ENCODE results near the gene CCSER1. TPM values are rescaled to one million over a fixed set of nuclear protein-coding genes. Genes with fewer than 3 reads are reported as not detected.
"Not testable (repeated sequence)": the region's sequence is repeated elsewhere in the genome, so short reads cannot be mapped to it uniquely, and the experiment has no call there.

Gene CCSER1
- polyA plus RNA-seq, 3 donors = 16.8 to 22.5 (median 18.8) TPM

DNA sequence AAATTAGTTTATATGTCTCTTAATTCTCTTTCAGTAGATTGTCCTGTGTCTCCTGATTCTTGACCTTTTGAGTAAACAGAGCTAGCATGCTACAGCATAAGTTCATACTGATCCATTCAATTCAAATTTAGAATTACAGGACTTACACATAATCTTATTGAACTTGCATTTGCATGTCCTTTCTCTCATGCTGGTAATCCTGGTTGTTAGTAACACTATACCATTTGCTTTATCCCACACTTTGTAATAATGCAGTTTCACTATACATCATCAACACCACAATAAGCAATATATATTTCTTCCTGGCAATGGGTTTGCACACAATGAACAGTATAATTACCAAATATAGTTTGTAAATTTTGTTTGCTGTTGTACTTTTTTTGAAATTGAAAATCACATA is 1239.4 kb downstream of the CCSER1 start:
- no peak for DNase-seq

DNA sequence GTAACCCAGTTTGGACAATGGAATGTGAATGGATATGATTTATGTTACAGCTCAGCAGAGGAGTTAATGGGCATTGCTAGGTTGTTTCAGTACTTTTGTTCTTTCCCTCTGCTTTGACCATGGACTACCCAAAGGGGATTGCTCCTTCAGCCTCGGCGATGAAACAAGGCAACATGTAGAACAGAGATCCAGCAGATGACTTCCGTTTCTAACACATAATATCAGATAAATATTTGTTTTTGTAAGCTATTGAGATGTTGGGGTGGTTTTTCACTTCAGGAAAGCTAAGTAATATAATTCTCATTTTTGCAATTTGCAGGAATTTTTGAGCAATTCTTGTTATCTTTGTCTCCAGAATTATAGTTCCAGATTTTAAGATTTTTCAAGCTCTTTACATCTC is 1241.9 kb downstream of the CCSER1 start:
- no peak for DNase-seq

DNA sequence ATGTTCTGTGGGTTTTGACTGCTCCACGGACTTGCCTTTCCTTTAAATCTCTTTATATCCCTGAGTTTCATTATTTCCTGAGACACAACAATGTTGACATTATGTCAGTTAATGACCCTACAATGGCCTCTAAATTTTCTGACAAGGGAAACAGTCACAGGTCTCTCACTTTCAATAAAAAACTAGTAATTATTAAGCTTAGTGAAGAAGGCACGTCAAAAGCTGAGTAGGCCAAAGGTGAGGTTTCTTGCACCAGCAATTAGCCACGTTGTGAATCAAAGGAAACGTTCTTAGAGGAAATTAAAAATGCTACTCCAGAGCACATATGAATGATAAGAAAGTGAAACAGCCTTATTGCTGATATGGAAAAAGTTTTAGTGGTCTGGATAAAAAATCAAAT is 1246.4 kb downstream of the CCSER1 start:
- no peak for DNase-seq

DNA sequence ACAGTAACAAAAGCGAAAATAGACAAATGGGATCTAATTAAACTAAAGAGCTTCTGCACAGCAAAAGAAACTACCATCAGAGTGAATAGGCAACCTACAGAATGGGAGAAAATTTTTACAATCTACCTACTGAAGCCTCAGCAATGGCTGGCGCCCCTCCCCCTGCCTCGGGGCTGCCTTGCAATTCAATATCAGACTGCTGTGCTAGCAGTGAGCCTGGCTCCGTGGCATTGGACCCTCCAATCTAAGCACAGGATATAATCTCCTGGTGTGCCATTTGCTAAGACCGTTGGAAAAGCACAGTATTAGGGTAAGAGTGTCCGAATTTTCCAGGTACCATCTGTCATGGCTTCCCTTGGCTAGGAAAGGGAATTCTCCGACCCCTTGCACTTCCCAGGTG is 1278.2 kb downstream of the CCSER1 start:
- not testable (repeated sequence) for DNase-seq

DNA sequence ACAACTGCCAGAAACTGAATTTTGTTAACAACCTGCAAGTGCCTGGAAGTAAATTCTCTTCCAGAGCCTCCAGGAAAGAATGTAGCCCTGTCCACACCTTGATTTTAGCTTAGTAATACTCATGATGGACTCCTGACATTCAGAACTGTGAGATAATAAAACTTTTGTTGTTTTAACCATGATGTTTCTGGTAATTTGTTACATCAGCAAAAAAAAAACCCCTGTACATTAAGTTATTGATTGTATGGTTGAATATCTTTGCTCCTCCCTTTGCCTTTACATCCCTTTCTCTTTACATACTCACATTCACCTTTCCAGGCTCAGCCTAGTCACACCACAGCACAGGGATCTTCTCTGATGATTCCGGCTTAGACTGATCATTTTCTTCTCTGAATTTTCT is 1294.8 kb downstream of the CCSER1 start:
- DNase-seq = no peak

DNA sequence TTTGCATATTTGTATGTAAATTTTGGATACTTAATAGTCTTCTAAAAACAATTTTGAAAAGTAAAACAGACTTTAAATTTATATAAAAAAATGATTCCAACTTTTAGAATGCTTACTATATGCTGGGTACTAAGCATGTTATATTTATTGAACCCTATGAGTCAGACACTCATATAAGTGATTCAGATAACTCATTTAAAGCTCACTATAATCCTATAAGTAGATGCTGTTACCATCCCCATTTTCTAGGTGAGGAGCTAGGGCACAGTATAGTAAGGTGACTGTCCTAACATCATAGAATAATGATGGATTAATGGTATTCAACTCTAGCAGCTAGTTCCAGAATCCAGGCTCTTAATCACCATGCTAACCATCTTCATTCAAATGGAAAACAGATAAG is 1299.5 kb downstream of the CCSER1 start:
- DNase-seq = no peak

DNA sequence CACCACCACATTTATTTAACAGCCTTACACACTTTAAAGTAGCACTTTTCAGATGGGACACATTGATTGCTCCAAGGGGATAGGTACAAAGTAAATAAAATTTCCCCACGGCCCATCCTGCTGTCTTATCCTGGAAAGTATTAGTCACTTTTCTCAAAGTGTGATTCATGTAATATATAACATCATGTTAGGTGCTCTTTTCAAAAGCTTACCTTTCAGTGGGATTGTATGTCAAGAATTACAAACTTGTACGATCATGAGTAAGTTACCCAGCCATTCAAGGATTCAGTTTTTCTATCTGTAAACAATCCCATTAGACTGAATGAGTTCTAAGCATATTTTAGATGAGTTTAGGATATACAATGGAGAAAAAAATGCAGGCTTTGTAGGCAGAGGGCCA is 1300.0 kb downstream of the CCSER1 start:
- no peak for DNase-seq

DNA sequence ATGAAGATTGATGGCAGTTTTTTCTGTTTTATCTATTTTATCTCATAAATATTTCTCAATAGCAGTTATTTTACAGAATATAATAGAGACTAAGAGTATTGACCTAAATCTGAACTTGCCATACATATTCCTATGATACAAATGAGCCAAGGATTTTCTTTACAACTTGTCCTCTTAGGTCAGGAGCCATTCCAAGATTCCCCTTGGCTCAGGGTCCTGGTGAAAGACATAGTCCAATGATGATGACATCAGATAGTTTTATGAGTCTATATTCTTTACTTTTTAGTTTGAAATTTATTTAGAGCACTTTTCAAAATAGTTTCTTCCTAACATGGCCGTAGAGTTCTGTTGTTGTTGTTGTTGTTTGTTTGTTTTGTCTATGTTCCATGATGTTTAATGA is 1307.4 kb downstream of the CCSER1 start:
- no peak for DNase-seq

DNA sequence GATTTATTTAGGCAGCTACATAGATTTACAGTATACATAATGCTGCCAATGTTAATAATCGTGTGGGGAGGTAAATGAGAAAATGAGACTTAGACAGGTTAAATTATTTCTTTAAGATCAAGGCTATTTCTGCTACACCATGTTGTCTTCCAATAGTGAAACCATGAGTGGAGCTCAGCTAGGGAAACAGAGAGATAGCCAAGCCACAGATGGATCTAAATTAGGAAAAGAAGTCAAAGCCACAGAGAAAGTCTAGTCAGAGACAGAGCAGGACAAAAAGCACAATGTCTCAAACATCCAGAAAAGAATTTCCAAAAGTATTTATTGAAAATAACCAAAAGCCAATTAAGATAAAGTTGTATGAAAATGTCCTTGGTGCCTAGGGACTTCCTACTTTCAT is 1309.4 kb downstream of the CCSER1 start:
- no peak for DNase-seq

DNA sequence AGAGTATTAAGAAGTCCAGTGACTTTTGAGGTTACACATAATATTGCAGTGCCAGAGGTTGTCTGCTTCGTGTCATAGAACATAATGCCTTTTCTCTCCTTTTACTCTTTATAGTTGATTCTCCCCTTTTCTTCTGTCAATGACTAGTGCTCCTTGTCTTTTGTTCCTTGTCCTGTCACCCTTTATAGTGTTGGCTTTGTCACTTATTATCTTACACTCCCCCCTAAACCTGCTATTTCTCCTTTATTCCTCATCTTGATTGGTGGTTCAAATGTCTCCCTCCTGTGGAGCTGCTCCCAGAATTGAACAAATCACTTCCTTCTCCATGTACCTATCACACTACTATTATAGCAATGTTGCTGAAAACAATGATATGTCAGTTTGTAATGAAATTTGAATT is 1320.0 kb downstream of the CCSER1 start:
- no peak for DNase-seq

DNA sequence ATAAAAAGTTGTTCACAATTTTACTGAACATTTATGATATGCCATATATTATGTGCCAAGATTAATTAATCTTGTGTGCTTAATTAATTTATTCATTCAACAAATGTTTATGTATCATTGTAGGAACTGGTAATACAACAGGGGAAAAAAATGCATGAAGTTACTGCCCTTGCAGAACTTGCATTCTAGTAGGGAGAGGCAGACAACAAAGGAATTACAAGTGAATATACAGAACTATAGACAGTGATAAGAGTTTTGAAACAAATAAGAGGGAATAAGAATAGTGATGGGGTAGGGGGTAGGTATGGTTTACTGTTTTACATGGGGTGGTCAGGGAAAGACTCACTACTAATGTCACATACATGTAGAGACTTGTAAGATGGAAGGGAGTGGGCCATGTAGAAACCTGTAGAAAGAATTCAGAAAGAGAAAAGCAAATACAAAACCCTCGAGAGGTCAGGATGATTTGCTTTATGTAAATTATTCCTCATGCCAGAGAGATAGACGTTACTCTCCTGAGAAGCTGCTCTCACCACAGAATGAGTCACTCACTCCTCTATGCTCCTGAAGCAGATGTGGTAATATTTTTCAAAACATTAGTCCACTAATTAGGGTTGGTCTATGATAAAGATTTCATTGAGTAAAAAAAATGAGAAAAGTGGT is 1321.6 kb downstream of the CCSER1 start:
- DNase-seq = no peak

DNA sequence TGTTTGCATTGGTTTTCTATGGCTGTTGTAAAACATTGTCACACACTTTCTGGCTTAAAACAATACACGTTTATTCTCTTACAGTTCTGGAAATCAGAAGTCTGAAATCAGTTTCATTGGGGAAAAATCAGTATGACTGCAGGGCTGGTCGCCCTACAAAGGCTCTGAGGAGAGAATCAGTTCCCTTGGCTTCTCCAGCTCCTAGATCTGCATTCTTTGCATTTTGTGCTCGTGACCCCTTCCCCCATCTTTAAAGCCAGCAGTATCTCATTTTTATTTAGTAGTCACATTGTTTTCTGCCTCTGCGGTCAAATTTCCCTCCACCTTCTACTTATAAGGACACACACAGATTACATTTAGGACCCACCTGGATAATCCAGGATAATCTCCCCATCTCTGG is 1326.9 kb downstream of the CCSER1 start:
- no peak for DNase-seq

DNA sequence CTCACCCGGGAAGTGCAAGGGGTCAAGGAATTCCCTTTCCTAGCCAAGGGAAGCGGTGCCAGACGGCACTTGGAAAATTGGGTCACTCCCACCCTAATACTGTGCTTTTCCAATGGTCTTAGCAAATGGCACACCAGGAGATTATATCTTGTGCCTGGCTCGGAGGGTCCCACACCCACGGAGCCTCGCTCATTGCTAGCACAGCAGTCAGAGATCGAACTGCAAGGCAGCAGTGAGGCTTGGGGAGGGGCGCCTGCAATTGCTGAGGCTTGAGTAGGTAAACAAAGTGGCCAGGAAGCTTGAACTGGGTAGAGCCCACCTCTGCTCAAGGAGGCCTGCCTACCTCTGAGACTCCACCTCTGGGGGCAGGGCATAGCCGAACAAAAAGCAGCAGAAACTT is 1335.4 kb downstream of the CCSER1 start:
- not testable (repeated sequence) for DNase-seq

DNA sequence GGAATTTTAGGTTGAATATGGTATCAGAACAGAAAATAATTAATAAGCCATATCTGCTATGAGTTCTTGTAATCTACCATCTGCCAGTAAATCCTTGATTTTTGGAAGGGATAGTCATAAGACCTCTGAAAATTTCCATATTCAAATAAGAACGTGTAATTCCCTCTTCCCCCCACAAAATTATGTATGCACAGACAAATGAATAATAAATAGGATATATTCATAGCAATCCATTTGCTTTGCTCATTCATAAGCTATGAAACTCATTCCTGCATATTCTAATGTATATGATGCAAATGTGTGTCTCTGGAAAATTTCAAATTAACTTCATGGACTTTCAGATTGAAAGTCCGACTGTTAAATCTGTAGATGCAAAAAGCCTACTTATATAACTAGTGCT is 1343.5 kb downstream of the CCSER1 start:
- DNase-seq = no peak

DNA sequence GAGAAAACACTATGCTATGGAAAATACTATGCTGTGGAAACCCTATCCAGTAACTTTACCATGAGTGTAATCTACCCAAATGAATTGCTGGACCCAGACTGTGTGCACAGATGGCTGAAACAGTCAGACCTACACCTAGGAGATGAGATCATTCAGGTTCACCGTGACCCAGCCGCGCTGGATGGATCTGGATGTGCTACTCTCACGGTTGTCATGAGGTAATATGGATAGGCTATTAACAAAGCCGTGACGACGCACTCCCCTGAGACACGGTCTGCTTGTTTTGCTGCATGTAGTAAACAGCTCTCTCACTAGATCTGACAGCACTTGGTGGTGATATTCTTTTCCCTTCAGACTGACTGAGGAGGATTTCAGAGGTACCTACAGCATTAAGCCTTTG is 1344.1 kb downstream of the CCSER1 start:
- no peak for DNase-seq

DNA sequence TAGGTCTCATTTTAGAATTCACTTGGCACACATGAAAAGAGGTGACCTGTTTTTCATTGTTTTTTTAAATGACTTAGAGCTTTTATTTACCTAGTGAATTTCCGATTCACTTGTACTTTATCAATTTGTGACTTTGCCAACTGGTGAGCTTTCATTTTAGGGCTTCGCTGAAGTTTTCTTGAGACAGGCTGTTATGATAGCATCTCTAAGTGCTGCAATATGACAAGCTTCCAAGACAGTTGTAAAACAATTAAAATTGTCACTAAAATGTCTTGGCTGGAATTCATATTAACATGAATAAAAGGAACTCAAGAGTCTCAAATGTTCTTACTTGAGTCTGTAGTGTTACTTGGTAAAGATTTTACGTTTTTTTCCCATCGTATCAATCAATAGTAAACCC is 1344.9 kb downstream of the CCSER1 start:
- no peak for DNase-seq

DNA sequence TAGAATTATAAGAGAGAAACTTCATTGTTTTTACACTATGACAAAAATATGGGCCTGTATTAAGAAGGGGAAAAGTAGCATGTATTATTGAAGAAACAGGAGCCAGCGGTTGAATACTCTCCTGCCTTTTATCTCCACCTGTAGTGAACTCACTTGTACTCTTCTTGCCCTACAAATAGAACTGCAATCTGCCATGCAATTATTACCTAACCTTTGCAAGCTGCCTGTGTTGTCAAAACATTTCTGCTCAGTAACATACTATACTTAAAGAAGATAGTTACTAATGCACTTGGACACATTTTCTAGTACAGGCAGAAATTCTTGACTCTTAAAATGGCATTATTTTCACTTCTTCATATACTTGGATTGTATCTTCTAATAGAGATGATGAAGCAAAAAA is 1358.2 kb downstream of the CCSER1 start:
- no peak for DNase-seq

DNA sequence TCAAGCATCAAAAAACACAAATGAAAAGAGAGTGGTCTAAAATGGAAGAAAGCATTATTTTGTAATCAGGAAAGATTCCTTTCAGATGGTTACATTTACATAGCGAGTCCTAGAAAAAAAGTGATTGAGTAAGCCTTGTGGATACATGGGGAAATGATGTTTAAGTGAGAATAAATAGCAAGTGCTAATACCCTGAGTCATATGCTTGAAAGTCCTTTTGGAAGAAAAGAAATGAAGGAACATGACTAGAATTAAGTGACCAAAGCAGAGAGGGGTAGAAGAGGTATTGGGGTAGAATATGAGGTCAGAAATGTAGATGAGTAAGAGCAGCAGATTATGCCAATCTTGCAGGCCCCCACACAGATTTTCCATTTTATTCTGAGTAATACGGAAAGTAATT is 1361.8 kb downstream of the CCSER1 start:
- DNase-seq = no peak

DNA sequence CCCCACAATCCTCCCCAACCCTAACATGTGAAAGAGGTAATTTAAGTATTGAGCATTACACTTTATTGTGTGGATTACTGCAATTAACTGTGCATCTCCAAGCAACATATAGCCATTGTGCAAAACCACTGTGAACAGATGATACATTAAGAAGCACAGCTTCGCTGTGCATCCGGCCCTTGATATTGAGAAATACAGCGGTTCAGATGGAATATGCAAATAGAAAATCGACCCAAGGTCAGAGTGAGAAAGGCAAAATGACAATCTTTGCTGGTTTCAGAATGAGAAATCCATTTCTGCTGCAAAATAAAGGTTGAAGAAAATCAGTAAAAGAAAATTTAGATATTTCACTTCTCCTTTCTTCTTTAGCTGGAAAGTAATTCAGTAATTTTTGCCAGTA is 1370.7 kb downstream of the CCSER1 start:
- DNase-seq = no peak

DNA sequence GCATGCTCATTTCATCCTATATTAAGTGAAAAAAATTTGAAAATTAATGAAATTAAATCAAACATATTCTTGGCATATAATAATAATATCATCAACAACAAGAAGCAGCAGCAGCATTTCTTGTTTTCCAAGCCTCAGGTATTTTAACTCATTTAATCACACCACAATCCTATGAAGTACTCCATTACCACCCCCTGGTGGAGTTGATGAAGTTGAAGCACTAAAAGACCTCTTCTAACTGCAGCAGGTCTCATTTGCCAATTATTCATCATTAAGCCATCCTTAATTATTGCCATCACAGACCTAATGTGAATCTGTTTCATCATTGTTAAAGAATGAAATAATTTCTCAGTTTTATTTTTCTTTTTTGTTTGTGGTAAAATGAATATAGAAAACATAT is 1375.2 kb downstream of the CCSER1 start:
- no peak for DNase-seq

DNA sequence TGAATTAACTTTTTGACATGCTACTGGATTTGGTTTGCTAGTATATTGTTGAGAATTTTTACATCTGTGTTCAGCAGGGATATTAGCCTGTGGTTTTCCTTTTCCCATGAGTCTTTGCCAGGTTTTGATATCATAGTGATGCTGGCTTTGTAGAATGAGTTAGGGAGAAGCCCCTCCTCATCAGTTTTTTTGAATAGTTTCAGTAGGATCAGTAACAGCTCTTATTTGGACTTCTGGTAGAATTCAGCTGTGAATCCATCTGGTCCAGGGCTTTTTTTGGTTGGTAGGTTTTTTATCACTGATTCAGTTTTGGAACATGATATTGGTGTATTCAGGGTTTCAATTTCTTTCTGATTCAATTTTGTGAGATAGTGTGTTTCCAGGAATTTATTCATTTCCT is 1386.1 kb downstream of the CCSER1 start:
- DNase-seq = no peak

DNA sequence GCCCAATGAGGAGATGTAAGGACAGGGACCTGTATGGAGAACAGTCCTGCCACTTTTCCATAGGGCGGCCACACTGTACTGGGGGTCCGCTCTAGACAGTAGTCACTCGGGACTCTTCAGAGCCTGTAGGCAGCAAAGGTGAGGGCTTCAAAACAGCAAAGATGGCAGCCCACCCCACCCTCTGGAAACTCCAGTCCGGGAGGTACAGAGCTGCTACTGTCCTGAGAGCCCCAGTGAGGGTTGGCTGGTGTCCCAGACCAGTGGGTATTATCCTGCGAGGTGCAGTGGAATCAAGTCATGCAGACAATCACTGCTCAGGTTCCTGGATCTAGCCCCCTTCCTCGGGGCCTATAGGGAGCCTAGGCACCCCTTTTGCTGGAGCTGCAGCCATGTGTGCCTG is 1392.0 kb downstream of the CCSER1 start:
- no peak for DNase-seq

DNA sequence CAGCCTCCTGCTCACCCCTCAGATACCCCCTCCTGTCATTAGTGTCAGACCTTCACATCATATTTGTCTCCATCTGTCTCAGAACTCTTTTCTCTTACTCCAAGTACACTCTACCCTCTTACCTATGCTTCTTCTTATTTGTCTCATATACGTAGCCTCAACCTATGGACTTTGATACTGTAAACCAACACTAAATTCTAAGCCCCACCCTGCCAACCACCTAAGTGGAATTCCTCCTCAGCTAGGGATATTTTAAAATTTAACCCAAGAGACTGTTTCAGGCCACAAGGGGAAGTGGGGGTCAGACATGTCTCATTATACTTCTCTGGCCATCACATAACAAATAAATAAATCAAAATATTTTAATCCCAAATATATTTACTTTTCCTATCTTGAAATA is 1398.4 kb downstream of the CCSER1 start:
- DNase-seq = no peak

DNA sequence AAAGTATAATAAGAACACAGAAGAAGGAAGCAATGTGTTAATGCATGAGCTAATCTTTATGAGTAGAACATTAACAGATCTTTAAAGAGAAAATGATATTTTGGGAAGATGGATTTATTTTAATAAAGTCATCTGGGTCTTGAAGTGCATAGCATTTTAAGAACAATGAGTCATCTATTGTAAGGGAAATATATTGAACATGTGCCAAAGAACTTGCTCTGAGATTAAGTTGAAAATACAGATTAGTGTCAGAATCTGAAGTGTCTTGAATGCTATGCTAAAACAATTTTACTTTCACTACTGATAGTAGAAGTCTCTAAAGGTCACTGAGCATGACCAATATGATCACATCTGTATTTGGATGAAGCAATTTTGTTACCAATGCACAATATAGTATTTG is 1399.9 kb downstream of the CCSER1 start:
- no peak for DNase-seq

DNA sequence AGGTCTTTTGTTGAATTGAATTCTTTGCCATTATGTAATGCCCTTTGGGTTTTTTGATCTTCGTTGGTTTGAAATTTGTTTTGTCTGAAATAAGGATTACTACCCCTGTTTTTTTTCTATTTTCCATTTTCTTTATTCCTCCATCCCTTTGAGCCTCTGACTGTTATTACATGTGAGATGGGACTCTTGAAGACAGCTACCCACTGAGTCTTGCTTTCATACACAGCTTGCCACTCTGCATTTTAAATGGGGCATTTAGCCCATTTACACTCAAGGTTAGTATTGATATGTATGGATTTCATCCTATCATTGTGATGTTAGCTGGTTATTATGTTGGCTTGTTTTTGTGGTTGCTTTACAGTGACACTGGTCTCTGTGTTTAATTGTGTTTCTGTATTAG is 1440.4 kb downstream of the CCSER1 start:
- no peak for DNase-seq
